Fibroblast of skin of abdomen (primary cell): ENCODE results near the gene TSPAN18.

Experiments used
- DNase-seq: peaks from one replicate; pipeline ENCODE4 v3.0.0-alpha.2; 2013

TSPAN18 gene

DNA sequence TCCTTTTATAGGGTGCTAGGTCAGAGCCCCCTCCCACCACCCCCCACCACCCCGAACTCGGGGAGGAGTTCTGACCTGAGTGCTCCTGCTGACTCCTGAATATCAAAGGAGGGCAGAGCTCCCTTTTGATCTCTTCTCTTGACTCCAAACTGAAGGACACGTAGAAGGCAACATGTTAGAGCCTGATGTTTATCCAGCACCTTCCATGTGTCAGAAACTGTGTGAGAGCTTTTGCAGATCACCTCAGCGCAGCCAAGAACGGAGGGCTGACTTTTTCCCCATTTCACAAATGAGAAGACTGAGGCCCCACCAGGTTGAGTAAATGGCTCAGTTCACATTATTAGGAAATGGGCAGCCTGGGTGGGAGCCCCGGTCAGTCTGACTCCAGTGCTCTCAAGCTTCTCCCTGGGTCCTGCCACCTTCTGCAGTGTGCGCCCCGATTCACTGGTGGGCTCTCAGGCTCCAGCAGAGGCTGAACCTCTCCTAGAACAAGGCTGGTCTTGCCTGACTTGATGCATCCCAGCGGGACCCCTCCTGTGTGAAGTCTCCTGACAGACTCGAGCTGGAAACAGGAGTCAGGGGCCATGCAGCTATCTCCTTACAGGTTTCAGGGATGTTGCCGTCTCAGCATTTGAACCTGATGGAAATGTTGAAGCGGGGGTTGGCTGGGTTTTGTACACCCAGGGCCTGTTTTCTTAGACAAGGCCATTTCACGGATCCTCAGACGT is 98.5 kb downstream of the TSPAN18 start:
- DNase-seq, result no peak

DNA sequence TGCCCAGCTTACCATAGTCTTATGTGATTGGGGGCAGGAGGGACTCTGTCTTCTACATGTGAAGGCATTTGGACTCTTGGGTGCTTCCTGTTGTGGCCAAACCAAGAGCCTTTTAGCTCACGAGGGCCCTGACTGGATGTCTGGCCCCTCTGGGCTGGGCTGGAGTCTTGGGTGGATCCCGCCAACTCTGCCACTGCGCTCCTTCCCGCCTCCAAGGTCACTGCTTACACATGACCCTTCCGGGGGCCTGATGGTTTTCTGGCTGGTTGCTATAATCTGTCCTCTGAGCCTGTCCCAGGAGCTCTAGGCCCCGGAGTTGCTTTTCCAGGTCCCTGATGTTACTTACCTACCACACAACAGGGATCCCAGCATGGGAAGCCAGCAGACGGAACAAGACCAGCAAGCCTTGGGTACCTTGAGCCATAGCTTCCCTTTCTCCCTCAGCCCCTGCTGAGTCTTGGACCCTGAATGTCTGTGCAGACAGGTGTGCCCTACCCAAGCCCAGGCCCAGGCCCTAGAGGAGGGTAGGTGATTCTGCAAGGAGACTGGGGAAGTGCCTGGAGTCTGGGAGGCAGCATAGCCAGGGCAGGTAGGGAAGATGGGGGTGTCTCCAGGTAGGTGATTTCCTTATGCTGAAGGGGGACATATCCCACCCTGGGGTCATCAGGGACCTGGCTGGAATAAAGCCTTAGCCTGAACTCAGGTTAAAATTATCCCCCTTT is 100.3 kb downstream of the TSPAN18 start:
- no peak for DNase-seq

DNA sequence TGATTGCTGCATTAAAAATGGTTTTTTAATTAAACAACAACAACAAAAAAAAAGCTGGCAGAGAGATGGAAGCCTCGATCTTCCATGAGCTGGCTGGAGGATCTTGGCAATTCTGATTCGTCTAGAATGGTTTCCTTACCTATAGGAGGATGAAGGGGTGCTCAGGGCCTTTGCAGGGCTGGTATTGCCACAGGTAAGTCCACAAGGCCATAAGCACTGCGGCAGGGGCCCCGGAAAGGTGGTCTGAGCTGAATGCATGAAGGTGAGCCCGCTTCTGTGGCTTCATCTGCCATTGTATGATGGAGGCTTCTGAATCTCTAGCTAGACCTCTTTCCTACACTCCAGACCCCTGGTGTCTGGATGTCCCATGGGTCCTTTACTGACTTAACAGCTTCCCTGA is 101.5 kb downstream of the TSPAN18 start:
- DNase-seq, result no peak

DNA sequence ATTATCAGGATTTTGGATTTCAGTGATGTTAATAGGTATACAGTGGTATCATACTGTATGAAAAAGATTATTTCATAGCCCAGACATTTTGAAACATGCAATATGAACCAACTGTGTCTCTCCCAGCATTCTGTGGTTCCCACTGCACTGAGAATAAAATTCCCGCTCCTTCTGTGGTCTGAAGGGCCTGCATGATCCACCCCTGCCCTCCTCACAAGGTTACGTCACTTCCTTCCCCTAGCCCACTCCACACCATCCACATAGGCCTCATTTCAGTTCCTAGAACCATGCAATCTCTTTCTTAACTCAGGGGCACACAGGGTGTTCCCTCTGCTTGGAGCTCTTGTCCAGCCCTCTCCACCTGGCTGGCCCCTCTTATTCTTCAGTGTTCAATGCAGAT is 103.1 kb downstream of the TSPAN18 start:
- DNase-seq, result no peak

DNA sequence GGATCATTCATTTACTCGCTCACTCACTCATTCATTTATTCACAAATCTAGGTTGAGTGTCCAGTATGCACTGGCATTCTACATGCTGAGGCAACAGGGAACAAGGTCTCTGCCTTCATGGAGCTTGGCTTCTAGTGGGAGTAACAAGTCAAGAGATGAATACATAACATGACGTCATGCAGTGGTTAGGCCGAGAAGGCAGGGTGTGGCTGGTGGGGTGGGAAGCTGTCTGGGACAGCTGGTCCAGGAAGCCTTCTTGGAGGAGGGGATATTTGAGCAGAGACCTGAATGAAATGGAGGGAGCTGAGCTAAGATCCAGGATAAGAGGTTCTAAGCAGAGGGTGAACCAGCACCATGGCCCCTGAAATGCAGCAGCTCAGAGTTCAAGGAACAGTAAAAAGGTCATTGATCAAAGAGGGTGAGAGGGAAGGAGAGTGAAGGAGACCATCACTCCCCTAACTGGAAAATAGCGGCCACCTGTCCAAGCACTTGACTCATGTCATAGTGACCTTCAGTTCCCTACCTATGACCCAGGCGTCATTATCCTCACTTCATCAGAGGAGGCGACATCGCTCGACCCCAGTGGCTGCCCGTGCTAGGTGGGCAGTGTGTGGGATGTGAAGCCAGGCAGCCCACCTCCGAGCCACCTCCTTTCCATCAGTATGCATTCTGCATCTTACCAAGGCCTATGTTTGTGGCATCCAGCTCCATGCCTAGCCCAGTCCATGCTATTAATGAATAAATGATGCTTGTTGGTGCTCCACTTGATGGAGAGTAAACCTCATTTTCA is 105.0 kb downstream of the TSPAN18 start:
- DNase-seq, result no peak

DNA sequence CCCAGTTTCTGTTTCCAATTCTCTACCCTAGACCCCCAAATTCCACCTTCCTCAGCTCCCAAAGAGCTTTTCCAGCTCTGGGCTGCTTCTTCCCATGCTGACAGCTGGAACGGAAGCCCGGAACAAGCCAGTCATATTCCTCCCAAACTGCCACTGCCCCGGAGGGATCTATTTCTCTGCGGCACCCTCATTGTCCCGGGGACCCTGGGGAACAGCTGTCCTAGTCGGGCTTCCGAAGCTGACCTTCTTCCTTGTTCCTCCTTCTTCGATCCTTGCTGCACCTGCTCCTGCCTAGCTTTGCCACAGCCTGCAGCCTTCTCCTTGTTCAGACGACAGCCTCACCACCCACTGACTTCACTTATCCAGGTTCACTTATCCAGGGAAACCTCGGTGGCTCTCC is 105.7 kb downstream of the TSPAN18 start:
- no peak for DNase-seq

- no peak for DNase-seq
These were observed 106.6 kb downstream of the TSPAN18 start for GRCh38 chr11:44833221-44833876.

- DNase-seq, result no peak
These were observed 107.2 kb downstream of the TSPAN18 start for GRCh38 chr11:44833877-44834452.

- DNase-seq, result no peak
These were observed 108.1 kb downstream of the TSPAN18 start for GRCh38 chr11:44834846-44835245.

- DNase-seq, result no peak
These were observed 108.5 kb downstream of the TSPAN18 start for GRCh38 chr11:44835296-44835695.

- DNase-seq, result no peak
These were observed 109.2 kb downstream of the TSPAN18 start for GRCh38 chr11:44835938-44836337.

GRCh38 chr11:44837661-44838060 is 110.9 kb downstream of the TSPAN18 start:
- DNase-seq, result peak; percentile 81

DNA sequence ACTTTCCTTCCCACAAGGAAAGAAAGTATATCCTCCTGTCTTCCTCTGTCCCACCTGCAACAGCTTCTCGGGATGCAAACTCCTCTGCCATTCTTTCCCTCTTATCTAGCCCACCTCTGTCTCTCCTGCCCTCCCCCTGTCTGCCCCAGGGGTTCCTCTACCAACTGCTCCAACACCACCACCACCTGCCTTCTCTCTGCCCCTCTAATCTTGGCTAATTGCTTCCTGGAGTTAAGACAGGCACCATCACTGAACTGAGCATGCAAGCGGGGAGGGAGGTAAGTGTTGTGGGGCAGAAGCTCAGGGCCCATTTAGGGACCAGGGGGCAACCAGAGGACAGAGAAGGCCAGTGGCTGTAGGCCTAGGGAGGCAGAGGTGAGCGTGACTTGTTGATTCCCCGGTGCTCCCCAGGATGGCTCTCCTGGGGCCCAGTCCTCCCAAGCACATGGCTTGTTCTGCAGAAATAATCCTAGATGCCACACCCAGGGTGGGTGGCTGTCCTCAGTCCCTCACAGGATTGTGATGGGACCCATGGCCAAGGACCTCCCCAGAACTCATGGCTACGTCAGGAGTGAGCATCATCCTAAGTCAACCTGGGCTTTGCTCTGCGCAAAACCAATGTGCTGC is 112.8 kb downstream of the TSPAN18 start:
- DNase-seq, result no peak

DNA sequence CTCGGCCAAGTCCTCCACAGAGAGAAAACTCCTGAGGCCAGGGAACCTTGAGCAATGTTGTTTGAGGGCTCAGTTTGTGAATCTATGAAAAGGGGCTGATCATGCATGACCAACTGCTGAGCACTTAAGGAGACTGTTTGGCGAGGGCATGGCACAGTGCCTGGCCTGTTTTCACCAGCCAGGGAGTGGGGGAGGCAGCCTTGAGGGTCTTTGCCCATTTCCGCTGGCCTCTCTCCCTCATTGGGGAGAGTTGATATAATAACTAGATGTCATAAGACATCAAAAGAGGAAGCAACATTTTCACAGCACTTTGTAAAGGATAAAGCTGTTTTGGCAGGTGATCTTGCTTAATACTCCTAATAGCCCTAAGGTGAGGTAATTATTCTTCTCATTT is 113.3 kb downstream of the TSPAN18 start:
- DNase-seq, result no peak

GRCh38 chr11:44840521-44841251 is 113.9 kb downstream of the TSPAN18 start:
- DNase-seq, result peak; percentile 56

- DNase-seq, result peak; percentile 98
These were observed 115.5 kb downstream of the TSPAN18 start for GRCh38 chr11:44842220-44842619.

GRCh38 chr11:44846852-44847251 is 120.1 kb downstream of the TSPAN18 start:
- DNase-seq, result no peak

DNA sequence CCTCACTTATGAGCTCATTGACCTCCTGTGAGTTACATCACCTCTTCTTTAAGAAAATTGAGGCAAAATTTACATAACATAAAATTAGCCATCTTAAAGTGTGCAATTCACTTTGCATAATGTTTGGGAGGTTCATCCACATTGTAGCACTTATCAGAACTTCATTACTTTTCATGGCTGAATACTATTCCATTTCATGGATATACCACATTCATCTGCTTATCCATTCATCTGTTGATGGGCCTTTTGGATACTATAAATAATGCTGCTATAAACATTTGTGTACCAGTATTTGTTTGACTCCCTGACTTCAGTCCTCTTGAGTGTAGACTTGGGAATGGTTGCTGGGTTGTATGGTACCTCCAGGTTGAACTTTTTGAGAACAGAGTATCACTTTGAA is 120.6 kb downstream of the TSPAN18 start:
- no peak for DNase-seq

GRCh38 chr11:44848203-44848962 is 121.6 kb downstream of the TSPAN18 start:
- DNase-seq, result no peak

DNA sequence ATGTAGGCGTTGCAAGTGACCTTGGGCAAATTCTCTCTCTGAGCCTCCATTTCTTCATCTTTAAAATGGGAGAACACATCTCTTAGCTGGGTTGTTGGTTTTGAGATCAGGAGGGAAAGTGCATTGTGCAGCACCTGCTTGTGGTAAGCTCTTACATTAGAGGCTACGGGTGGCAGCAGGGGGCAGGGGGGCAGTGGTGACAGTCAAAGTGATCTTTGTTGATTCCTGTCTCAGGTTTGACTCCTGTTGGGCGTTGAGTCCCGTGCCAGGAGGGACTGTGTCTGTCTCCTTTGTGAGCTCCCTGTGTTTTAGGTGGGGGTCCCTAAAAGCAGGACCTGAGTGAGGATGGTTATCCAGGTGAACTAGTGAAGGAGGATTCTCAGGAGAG is 122.2 kb downstream of the TSPAN18 start:
- DNase-seq, result no peak

DNA sequence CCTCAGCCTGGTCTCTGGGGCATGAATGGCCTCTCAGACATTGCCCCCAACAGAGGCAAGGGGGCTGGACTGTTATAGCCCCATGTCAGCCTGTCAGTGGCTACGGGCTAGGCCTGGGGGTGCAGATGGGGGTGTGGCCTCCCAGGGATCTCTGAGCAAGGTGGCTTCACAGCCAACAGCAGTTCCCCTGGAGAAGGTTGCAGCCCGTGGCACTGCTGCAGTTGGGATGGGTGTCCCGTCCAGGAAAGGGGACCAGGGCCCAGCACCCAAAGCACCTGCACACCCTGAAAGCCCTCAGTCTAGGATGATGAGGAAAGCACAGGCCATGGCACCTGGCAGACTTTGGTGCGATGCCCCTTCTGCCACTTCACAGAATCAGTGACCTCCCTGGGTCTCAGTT is 122.7 kb downstream of the TSPAN18 start:
- no peak for DNase-seq
